OCI-LY3 (cell line): ENCODE results near the gene CTBP2.

ENCODE experiments used
- H2AFZ ChIP-seq: fragments of 200-600, 300-600 bp; shearing (Covaris generic); 2 replicates; pipeline ENCODE4 v1.6.0; 2014; ENCODE audit warnings: antibody characterized with exemption, low read depth, low read length
- H3K27ac ChIP-seq: fragments of 200-600, 300-600 bp; sonication (generic); 2 replicates; pipeline ENCODE4 v1.5.1; 2014; ENCODE audit warnings: mild to moderate bottlenecking, low read length, moderate library complexity, mixed read lengths
- H3K27me3 ChIP-seq: fragments of 200-600, 300-600 bp; sonication (generic); 2 replicates; pipeline ENCODE4 v1.6.1; 2014; ENCODE audit warnings: low read depth, low read length, mixed read lengths
- H3K36me3 ChIP-seq: fragments of 200-600, 300-600 bp; sonication (generic); replicated peaks from 2 replicates; pipeline ENCODE3; 2014; ENCODE audit warnings: low read depth, low read length, mixed read lengths
- H3K4me1 ChIP-seq: fragments of 300-600, 200-600 bp; sonication (generic); 2 replicates; pipeline ENCODE4 v1.6.1; 2014; ENCODE audit warnings: low read length, mixed read lengths
- H3K4me2 ChIP-seq: fragments of 200-600, 300-600 bp; sonication (generic); 2 replicates; pipeline ENCODE4 v1.6.1; 2014; ENCODE audit warnings: low read length, mixed read lengths
- H3K4me3 ChIP-seq: fragments of 300-600, 200-600 bp; sonication (generic); 2 replicates; pipeline ENCODE4 v1.5.1; 2014; ENCODE audit warnings: antibody characterized with exemption, mild to moderate bottlenecking, low read length, moderate library complexity
- H3K79me2 ChIP-seq: fragments of 300-600, 200-600 bp; shearing (Covaris generic); 2 replicates; pipeline ENCODE4 v1.6.1; 2014; ENCODE audit warnings: mild to moderate bottlenecking, low read length, mixed read lengths
- H3K9ac ChIP-seq: fragments of 300-600, 200-600 bp; shearing (Covaris generic); 2 replicates; pipeline ENCODE4 v1.6.0; 2014; ENCODE audit warnings: mild to moderate bottlenecking, low read length, moderate library complexity
- H3K9me3 ChIP-seq: fragments of 200-600, 300-600 bp; shearing (Covaris generic); 2 replicates; pipeline ENCODE4 v1.6.1; 2014; ENCODE audit warnings: low read length, mixed read lengths; ENCODE audit not compliant: insufficient read depth
- H4K20me1 ChIP-seq: fragments of 200-600, 300-600 bp; sonication (generic); 2 replicates; pipeline ENCODE4 v1.6.1; 2016; ENCODE audit warnings: low read length, mixed read lengths; ENCODE audit not compliant: insufficient read depth
- EZH2phosphoT487 ChIP-seq: fragments of 200-600 bp; shearing (Covaris generic); IDR thresholded peaks from 2 replicates; pipeline ENCODE4 v1.6.1; 2018; ENCODE audit warnings: antibody characterized with exemption, mixed run types, low read depth
- TF ChIP-seq, protein P1 (sequence below): fragments of 200-600, 300-600 bp; sonication (generic); IDR thresholded peaks from 2 replicates; pipeline ENCODE4 v1.5.1; 2014; ENCODE audit warnings: antibody characterized with exemption, low read length, low read depth

CTBP2 gene

DNA sequence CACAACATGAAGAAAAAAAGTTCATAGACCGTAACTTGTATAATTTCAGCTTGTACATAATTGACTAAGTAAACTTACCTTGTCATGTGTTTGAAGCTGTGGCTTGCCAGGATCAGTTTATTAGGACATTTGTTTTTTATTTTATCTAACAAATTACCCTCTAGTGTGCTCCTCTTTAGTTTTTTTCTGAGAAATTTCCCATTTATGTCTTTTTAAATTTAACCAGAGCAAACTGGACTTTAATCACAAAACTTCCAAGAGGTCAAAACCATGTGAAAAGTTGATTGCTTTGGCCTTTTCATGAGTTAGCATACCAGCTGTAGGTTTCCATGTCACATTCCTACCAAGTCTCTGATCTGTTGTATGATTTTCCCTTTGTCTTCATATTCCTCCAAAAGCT, 176.0 kb downstream of the CTBP2 start:
- Histone ChIP-seq H4K20me1 (peaks cover 13% of the 10 kb centered on the region), H3K9me3 (no peaks in the 10 kb centered on the region), H2AFZ (no peak overlapping the region), H3K4me2 (no peak overlapping the region), H3K79me2 (no peaks in the 10 kb centered on the region), H3K27me3 (no peaks in the 10 kb centered on the region), H3K36me3 (peaks cover 10% of the 10 kb centered on the region), H3K4me1 (0 out of 2 replicates have a peak, but pooled peaks cover 3% of the 10 kb centered on the region), H3K9ac (no peak overlapping the region), H3K27ac (no peak overlapping the region), H3K4me3 (no peak overlapping the region)
- TF ChIP-seq, protein P1, sequence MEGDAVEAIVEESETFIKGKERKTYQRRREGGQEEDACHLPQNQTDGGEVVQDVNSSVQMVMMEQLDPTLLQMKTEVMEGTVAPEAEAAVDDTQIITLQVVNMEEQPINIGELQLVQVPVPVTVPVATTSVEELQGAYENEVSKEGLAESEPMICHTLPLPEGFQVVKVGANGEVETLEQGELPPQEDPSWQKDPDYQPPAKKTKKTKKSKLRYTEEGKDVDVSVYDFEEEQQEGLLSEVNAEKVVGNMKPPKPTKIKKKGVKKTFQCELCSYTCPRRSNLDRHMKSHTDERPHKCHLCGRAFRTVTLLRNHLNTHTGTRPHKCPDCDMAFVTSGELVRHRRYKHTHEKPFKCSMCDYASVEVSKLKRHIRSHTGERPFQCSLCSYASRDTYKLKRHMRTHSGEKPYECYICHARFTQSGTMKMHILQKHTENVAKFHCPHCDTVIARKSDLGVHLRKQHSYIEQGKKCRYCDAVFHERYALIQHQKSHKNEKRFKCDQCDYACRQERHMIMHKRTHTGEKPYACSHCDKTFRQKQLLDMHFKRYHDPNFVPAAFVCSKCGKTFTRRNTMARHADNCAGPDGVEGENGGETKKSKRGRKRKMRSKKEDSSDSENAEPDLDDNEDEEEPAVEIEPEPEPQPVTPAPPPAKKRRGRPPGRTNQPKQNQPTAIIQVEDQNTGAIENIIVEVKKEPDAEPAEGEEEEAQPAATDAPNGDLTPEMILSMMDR, result no peak
- TF ChIP-seq EZH2phosphoT487, result no peak

DNA sequence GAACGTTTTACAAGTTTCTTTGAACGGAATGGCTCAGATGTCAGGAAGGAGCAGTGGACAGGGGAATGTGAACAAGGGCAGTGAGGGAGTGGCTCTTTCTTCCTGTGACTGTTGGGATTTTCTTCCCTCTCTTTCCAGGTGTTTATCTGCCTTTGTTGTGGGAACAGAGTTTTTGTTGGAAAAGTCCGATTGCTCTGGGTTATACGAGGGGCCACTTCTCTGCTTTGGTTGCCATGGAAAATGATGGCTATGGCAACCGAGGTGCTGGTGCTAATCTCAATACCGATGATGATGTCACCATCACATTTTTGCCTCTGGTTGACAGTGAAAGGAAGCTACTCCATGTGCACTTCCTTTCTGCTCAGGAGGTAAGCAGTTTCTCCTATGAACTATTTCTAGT, 177.0 kb downstream of the CTBP2 start:
- Histone ChIP-seq H4K20me1 (peaks cover 14% of the 10 kb centered on the region), H3K4me2 (no peak overlapping the region), H3K36me3 (peaks cover 10% of the 10 kb centered on the region)

DNA sequence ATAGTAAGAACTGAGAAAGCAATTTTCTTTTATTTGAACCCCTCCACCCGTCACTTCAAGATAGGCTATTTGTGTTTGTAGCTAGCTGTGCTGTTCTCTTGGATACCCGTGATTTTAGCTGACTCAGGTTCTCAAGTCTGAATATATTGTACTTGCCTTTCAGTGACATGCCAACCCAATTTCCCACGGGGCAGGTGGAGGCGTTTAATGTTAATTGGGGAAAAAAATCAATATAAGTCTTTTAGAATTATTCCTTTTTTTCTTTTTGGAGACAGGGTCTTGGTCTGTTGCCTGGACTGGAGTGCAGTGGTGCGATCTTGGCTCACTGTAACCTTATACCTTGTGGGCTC, 182.0 kb downstream of the CTBP2 start:
- Histone ChIP-seq H2AFZ (no peak overlapping the region), H3K79me2 (no peaks in the 10 kb centered on the region), H3K4me2 (no peak overlapping the region), H3K9ac (no peak overlapping the region), H4K20me1 (peaks cover 12% of the 10 kb centered on the region), H3K4me1 (no peaks in the 10 kb centered on the region), H3K36me3 (peaks cover 10% of the 10 kb centered on the region), H3K9me3 (no peaks in the 10 kb centered on the region), H3K4me3 (no peak overlapping the region), H3K27ac (no peak overlapping the region), H3K27me3 (no peaks in the 10 kb centered on the region)
- TF ChIP-seq EZH2phosphoT487, result no peak
- TF ChIP-seq, protein P1, result no peak

More for the DNA sequence above, 177.0 kb downstream of the CTBP2 start:
- Histone ChIP-seq H3K79me2 (no peaks in the 10 kb centered on the region), H3K9ac (no peak overlapping the region), H3K27me3 (no peaks in the 10 kb centered on the region), H3K4me1 (no peaks in the 10 kb centered on the region), H3K9me3 (no peaks in the 10 kb centered on the region), H2AFZ (no peak overlapping the region), H3K4me3 (no peak overlapping the region), H3K27ac (no peak overlapping the region)
- TF ChIP-seq EZH2phosphoT487, result no peak
- TF ChIP-seq, protein P1, result no peak

DNA sequence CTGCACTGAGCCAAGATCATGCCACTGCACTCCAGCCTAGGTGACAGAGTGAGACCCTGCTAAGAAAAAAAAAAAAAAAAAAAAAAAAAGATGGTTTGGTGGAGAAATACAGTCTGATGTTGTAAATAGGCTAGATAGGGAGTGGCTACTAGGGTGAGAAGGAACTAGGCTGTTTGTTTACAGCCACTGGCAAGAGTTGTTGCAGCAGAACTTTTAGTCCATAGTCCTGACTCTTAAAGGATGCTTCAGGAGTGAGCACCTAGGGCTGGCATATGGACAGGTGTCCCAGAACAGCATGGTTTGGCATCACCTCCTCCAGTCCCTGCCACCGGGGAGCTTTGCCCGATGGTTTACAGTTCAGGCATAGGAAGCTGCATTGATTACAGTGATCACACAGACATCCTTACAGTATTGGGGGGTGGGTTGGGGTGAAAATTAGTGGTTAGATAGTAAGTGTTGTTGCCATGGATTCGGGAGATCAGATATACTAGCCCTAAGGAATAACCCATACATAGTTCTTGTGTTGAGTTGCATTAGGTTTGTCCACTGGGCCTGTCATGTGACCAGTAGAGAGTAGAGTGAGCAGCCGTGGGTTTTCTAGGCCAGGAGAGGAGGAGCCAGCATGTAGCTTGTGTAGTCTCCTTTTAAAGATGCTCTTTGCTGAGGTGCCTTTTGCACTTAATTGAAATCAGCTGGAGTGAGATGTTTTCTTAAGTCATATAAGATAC, 182.6 kb downstream of the CTBP2 start:
- Histone ChIP-seq H3K36me3 (peaks cover 7% of the 10 kb centered on the region), H2AFZ (no peak overlapping the region), H3K9ac (no peak overlapping the region), H3K79me2 (no peaks in the 10 kb centered on the region), H3K9me3 (no peaks in the 10 kb centered on the region), H3K4me3 (no peak overlapping the region), H4K20me1 (peaks cover 12% of the 10 kb centered on the region), H3K4me2 (no peak overlapping the region), H3K27ac (no peak overlapping the region), H3K27me3 (no peaks in the 10 kb centered on the region), H3K4me1 (no peaks in the 10 kb centered on the region)
- no peak for TF ChIP-seq EZH2phosphoT487
- TF ChIP-seq, protein P1, result no peak
